CD4-positive, alpha-beta T cell treated with Interleukin-2 at 100 ng/mL for 4 hours (primary cell): Measurements from ENCODE around the gene CLCA1.

Source experiments
- DNase-seq: peaks from one replicate; pipeline ENCODE4 v3.0.0-alpha.2; 2020; ENCODE audit warnings: low spot score

Gene CLCA1

GRCh38 chr1:86466109-86466844 lies 2.5 kb upstream of the CLCA1 start:
- DNase-seq = no peak

- no peak for DNase-seq
These were observed 1.7 kb upstream of the CLCA1 start for GRCh38 chr1:86466986-86467385.

GRCh38 chr1:86470859-86471258 lies 2.1 kb downstream of the CLCA1 start:
- no peak for DNase-seq

GRCh38 chr1:86471291-86471690 lies 2.6 kb downstream of the CLCA1 start:
- DNase-seq = no peak

GRCh38 chr1:86472152-86472551 lies 3.4 kb downstream of the CLCA1 start:
- no peak for DNase-seq

GRCh38 chr1:86472767-86473166 lies 4.0 kb downstream of the CLCA1 start:
- DNase-seq = no peak

- DNase-seq = no peak
These were observed 8.5 kb downstream of the CLCA1 start for GRCh38 chr1:86477256-86477655.

GRCh38 chr1:86477682-86478081 lies 9.0 kb downstream of the CLCA1 start:
- DNase-seq = no peak

- DNase-seq = no peak
These were observed 9.9 kb downstream of the CLCA1 start for GRCh38 chr1:86478416-86479156.

- DNase-seq = no peak
These were observed 13.2 kb downstream of the CLCA1 start for GRCh38 chr1:86481966-86482365.

GRCh38 chr1:86487131-86487810 lies 18.5 kb downstream of the CLCA1 start:
- DNase-seq = no peak

- no peak for DNase-seq
These were observed 19.0 kb downstream of the CLCA1 start for GRCh38 chr1:86487811-86488141.

GRCh38 chr1:86489242-86489878 lies 20.6 kb downstream of the CLCA1 start:
- DNase-seq = no peak

GRCh38 chr1:86491171-86491950 lies 22.6 kb downstream of the CLCA1 start:
- DNase-seq = no peak

GRCh38 chr1:86498281-86498680 lies 29.6 kb downstream of the CLCA1 start:
- DNase-seq = no peak

GRCh38 chr1:86499987-86500593 lies 31.4 kb downstream of the CLCA1 start:
- peak; percentile 70 for DNase-seq

GRCh38 chr1:86500714-86501113 lies 32.0 kb downstream of the CLCA1 start:
- DNase-seq = no peak

- peak; percentile 68 for DNase-seq
These were observed 33.5 kb downstream of the CLCA1 start for GRCh38 chr1:86502125-86502646.

- DNase-seq = peak; percentile 40
These were observed 34.1 kb downstream of the CLCA1 start for GRCh38 chr1:86502721-86503405.

- no peak for DNase-seq
These were observed 34.8 kb downstream of the CLCA1 start for GRCh38 chr1:86503406-86504136.
